HPDE6-E6E7 (cell line): Measurements from ENCODE around the gene NTHL1.

ENCODE experiments used
- DNase-seq: peaks from one replicate; pipeline ENCODE4 v3.0.0; 2011; ENCODE audit warnings: missing footprints; ENCODE audit errors: extremely low spot score

The NTHL1 gene

GRCh38 chr16:2047330-2048115 is at the start of gene NTHL1, which contains the start of gene TSC2:
Gene NTHL1 (minus strand): TSS chr16:2047834. CDS start chr16:2047823, 11 bp downstream.
Gene TSC2 (plus strand): TSS chr16:2047985. CDS start chr16:2048616, 631 bp downstream.
- DNase-seq, result peak; percentile 93

- no peak for DNase-seq
These were observed 49.4 kb upstream of the NTHL1 start for GRCh38 chr16:2096853-2097595.

GRCh38 chr16:2095918-2096582 is 48.4 kb upstream of the NTHL1 start:
- DNase-seq, result no peak

- DNase-seq, result peak; percentile 58
These were observed 47.8 kb upstream of the NTHL1 start for GRCh38 chr16:2095315-2095853.

- DNase-seq, result no peak
These were observed 46.2 kb upstream of the NTHL1 start for GRCh38 chr16:2093793-2094192.

GRCh38 chr16:2092866-2093265 is 45.2 kb upstream of the NTHL1 start:
- no peak for DNase-seq

GRCh38 chr16:2092256-2092620 is 44.6 kb upstream of the NTHL1 start:
- DNase-seq, result no peak

- DNase-seq, result no peak
These were observed 44.1 kb upstream of the NTHL1 start for GRCh38 chr16:2091547-2092255.

- DNase-seq, result no peak
These were observed 43.3 kb upstream of the NTHL1 start for GRCh38 chr16:2090777-2091546.

GRCh38 chr16:2090481-2090776 is 42.8 kb upstream of the NTHL1 start:
- no peak for DNase-seq

GRCh38 chr16:2089706-2090480 is 42.3 kb upstream of the NTHL1 start:
- no peak for DNase-seq

- no peak for DNase-seq
These were observed 41.2 kb upstream of the NTHL1 start for GRCh38 chr16:2088759-2089358.

- DNase-seq, result no peak
These were observed 40.4 kb upstream of the NTHL1 start for GRCh38 chr16:2087748-2088631.

- DNase-seq, result no peak
These were observed 39.4 kb upstream of the NTHL1 start for GRCh38 chr16:2086812-2087747.

- DNase-seq, result no peak
These were observed 38.6 kb upstream of the NTHL1 start for GRCh38 chr16:2086106-2086742.

- no peak for DNase-seq
These were observed 38.0 kb upstream of the NTHL1 start for GRCh38 chr16:2085669-2086068.
